ENCODE data around the gene COL1A2. TPM values are rescaled to one million over a fixed set of nuclear protein-coding genes. Genes with fewer than 3 reads are reported as not detected.

COL1A2 gene
- polyA plus RNA-seq, 1 donor from 2014 or later, result 2.5 TPM

GRCh38 chr7:94389381-94389780 lies 5.3 kb upstream of the COL1A2 start:
- Histone ChIP-seq H3K79me2 (replicated peaks; ENCODE audit: insufficient read depth, low read length) (no peaks in the 10 kb centered on the region), H3K4me2 (ENCODE audit: low read length) (no peak overlapping the region), H2AFZ (ENCODE audit: low read depth, low read length) (no peak overlapping the region)

GRCh38 chr7:94391726-94392392 lies 2.8 kb upstream of the COL1A2 start:
- no peaks in the 10 kb centered on the region for H3F3A ChIP-seq (ENCODE audit: insufficient read depth, low read length, poor library complexity, severe bottlenecking)
- H3K27me3 ChIP-seq (ENCODE audit: insufficient read depth, low read depth, low read length), result no peaks in the 10 kb centered on the region
- H3K4me2 ChIP-seq (ENCODE audit: low read length), result no peak overlapping the region
- H3K9ac ChIP-seq (ENCODE audit: low read length), result no peak overlapping the region
- H3K27ac ChIP-seq (ENCODE audit: low read length), result no peak overlapping the region
- H3K79me2 ChIP-seq (replicated peaks; ENCODE audit: insufficient read depth, low read length), result no peaks in the 10 kb centered on the region
- no peak overlapping the region for H2AFZ ChIP-seq (ENCODE audit: low read depth, low read length)
- no peaks in the 10 kb centered on the region for H3K36me3 ChIP-seq (ENCODE audit: insufficient read depth, low read length)
- H3K4me3 ChIP-seq (ENCODE audit: low read length), result no peak overlapping the region
- no peaks in the 10 kb centered on the region for H3K9me3 ChIP-seq (ENCODE audit: low read length)
- H3K9me2 ChIP-seq (ENCODE audit: insufficient read depth, low read length), result no peaks in the 10 kb centered on the region
- H4K20me1 ChIP-seq (ENCODE audit: insufficient read depth), result no peaks in the 10 kb centered on the region
- TF ChIP-seq TAF1 (IDR thresholded peaks at IDR 0.05; ENCODE audit: low read depth) (no peak), REST (IDR thresholded peaks at IDR 0.05; ENCODE audit: borderline replicate concordance) (no peak), RAD21 (conservative IDR thresholded peaks at IDR 0.05) (no peak), EP300 (conservative IDR thresholded peaks at IDR 0.05; ENCODE audit: poor library complexity, severe bottlenecking) (no peak), MXI1 (conservative IDR thresholded peaks at IDR 0.05; ENCODE audit: poor library complexity, severe bottlenecking) (no peak), SMC3 (conservative IDR thresholded peaks at IDR 0.05; ENCODE audit: poor library complexity) (no peak)

More at GRCh38 chr7:94389381-94389780, 5.3 kb upstream of the COL1A2 start:
- Histone ChIP-seq H3F3A (ENCODE audit: insufficient read depth, low read length, poor library complexity, severe bottlenecking) (no peaks in the 10 kb centered on the region), H3K4me3 (ENCODE audit: low read length) (no peak overlapping the region), H3K36me3 (ENCODE audit: insufficient read depth, low read length) (no peaks in the 10 kb centered on the region), H4K20me1 (ENCODE audit: insufficient read depth) (no peaks in the 10 kb centered on the region), H3K9me2 (ENCODE audit: insufficient read depth, low read length) (no peaks in the 10 kb centered on the region), H3K9ac (ENCODE audit: low read length) (no peak overlapping the region), H3K27ac (ENCODE audit: low read length) (no peak overlapping the region), H3K9me3 (ENCODE audit: low read length) (no peaks in the 10 kb centered on the region), H3K27me3 (ENCODE audit: insufficient read depth, low read depth, low read length) (no peaks in the 10 kb centered on the region)
- TF ChIP-seq MXI1 (conservative IDR thresholded peaks at IDR 0.05; ENCODE audit: poor library complexity, severe bottlenecking) (no peak), CTCF (IDR thresholded peaks at IDR 0.05; ENCODE audit: poor library complexity, severe bottlenecking) (no peak), EZH2 (IDR thresholded peaks at IDR 0.05; ENCODE audit: borderline replicate concordance, insufficient read depth, low read length, poor library complexity, severe bottlenecking) (no peak), REST (IDR thresholded peaks at IDR 0.05; ENCODE audit: borderline replicate concordance) (no peak), RAD21 (conservative IDR thresholded peaks at IDR 0.05) (no peak), EP300 (conservative IDR thresholded peaks at IDR 0.05; ENCODE audit: poor library complexity, severe bottlenecking) (no peak), TAF1 (IDR thresholded peaks at IDR 0.05; ENCODE audit: low read depth) (no peak), SMC3 (conservative IDR thresholded peaks at IDR 0.05; ENCODE audit: poor library complexity) (no peak), POLR2AphosphoS5 (IDR thresholded peaks at IDR 0.05) (no peak)
